Pons (tissue), 1 donor: ENCODE results near the gene BCKDHB.
A peak's percentile ranks its signal among the peaks of the same experiment; 100 is the strongest.
"Not testable (repeated sequence)": the region's sequence is repeated elsewhere in the genome, so short reads cannot be mapped to it uniquely, and the experiment has no call there.

Experiments used
- DNase-seq: peaks from one replicate; pipeline ENCODE4 v3.0.0-alpha.2; 2016; ENCODE audit warnings: low spot score

The BCKDHB gene

GRCh38 chr6:80106418-80107235 lies at the start of gene BCKDHB:
Gene BCKDHB, plus strand, starts transcription at chr6:80106671. Its CDS starts 23 bp downstream, at chr6:80106694.
- peak; percentile 99 for DNase-seq

GRCh38 chr6:80060774-80061173 lies 45.7 kb upstream of the BCKDHB start:
- no peak for DNase-seq

GRCh38 chr6:80068146-80068545 lies 38.3 kb upstream of the BCKDHB start:
- not testable (repeated sequence) for DNase-seq

- DNase-seq = not testable (repeated sequence)
These were observed 36.0 kb upstream of the BCKDHB start for GRCh38 chr6:80070431-80070830.

- DNase-seq = no peak
These were observed 29.4 kb upstream of the BCKDHB start for GRCh38 chr6:80077067-80077466.

- no peak for DNase-seq
These were observed 17.8 kb upstream of the BCKDHB start for GRCh38 chr6:80088637-80089036.

- no peak for DNase-seq
These were observed 15.0 kb upstream of the BCKDHB start for GRCh38 chr6:80091506-80091905.

GRCh38 chr6:80094017-80094416 lies 12.5 kb upstream of the BCKDHB start:
- DNase-seq = peak; percentile 22

GRCh38 chr6:80095600-80095999 lies 10.9 kb upstream of the BCKDHB start:
- DNase-seq = no peak

GRCh38 chr6:80098392-80098791 lies 8.1 kb upstream of the BCKDHB start:
- DNase-seq = no peak

GRCh38 chr6:80104520-80104919 lies 2.0 kb upstream of the BCKDHB start:
- no peak for DNase-seq

- no peak for DNase-seq
These were observed 476 bp upstream of the BCKDHB start for GRCh38 chr6:80105972-80106417.

- DNase-seq = not testable (repeated sequence)
These were observed 16.1 kb downstream of the BCKDHB start for GRCh38 chr6:80122576-80122975.

- DNase-seq = no peak
These were observed 20.3 kb downstream of the BCKDHB start for GRCh38 chr6:80126657-80127345.

GRCh38 chr6:80129485-80129884 lies 23.0 kb downstream of the BCKDHB start:
- no peak for DNase-seq

- peak; percentile 67 for DNase-seq
These were observed 26.5 kb downstream of the BCKDHB start for GRCh38 chr6:80133020-80133419.

- DNase-seq = no peak
These were observed 27.6 kb downstream of the BCKDHB start for GRCh38 chr6:80134065-80134464.

- no peak for DNase-seq
These were observed 36.1 kb downstream of the BCKDHB start for GRCh38 chr6:80142586-80142985.

- DNase-seq = peak; percentile 65
These were observed 37.0 kb downstream of the BCKDHB start for GRCh38 chr6:80143419-80143937.

GRCh38 chr6:80144753-80145315 lies 38.4 kb downstream of the BCKDHB start:
- DNase-seq = no peak

- DNase-seq = no peak
These were observed 39.0 kb downstream of the BCKDHB start for GRCh38 chr6:80145509-80145908.

- no peak for DNase-seq
These were observed 39.5 kb downstream of the BCKDHB start for GRCh38 chr6:80145921-80146320.

GRCh38 chr6:80148220-80148619 lies 41.7 kb downstream of the BCKDHB start:
- DNase-seq = no peak
